Non-pigmented ciliary epithelial cell (primary cell): Measurements from ENCODE around the gene CDK19.
A peak's percentile ranks its signal among the peaks of the same experiment; 100 is the strongest.
"Not testable (repeated sequence)": the region's sequence is repeated elsewhere in the genome, so short reads cannot be mapped to it uniquely, and the experiment has no call there.

Experiments
- DNase-seq: peaks from one replicate; pipeline ENCODE4 v3.0.0-alpha.2; 2010; ENCODE audit warnings: low read depth

The CDK19 gene

GRCh38 chr6:110620065-110620464 lies 195.2 kb downstream of the CDK19 start:
- DNase-seq, result no peak

GRCh38 chr6:110619275-110619908 lies 195.9 kb downstream of the CDK19 start:
- no peak for DNase-seq

- DNase-seq, result no peak
Measured at GRCh38 chr6:110618591-110619267, 196.5 kb downstream of the CDK19 start.

- DNase-seq, result no peak
Measured at GRCh38 chr6:110617057-110617456, 198.2 kb downstream of the CDK19 start.

- DNase-seq, result no peak
Measured at GRCh38 chr6:110615722-110616121, 199.5 kb downstream of the CDK19 start.

- no peak for DNase-seq
Measured at GRCh38 chr6:110614586-110614985, 200.7 kb downstream of the CDK19 start.

- DNase-seq, result no peak
Measured at GRCh38 chr6:110614106-110614505, 201.2 kb downstream of the CDK19 start.

- DNase-seq, result no peak
Measured at GRCh38 chr6:110613356-110613755, 201.9 kb downstream of the CDK19 start.

GRCh38 chr6:110612298-110612697 lies 203.0 kb downstream of the CDK19 start:
- no peak for DNase-seq

GRCh38 chr6:110609101-110609500 lies 206.2 kb downstream of the CDK19 start:
- DNase-seq, result no peak

- DNase-seq, result no peak
Measured at GRCh38 chr6:110608151-110608550, 207.1 kb downstream of the CDK19 start.

GRCh38 chr6:110606151-110606550 lies 209.1 kb downstream of the CDK19 start:
- DNase-seq, result no peak

GRCh38 chr6:110600640-110601039 lies 214.6 kb downstream of the CDK19 start:
- not testable (repeated sequence) for DNase-seq

GRCh38 chr6:110597761-110598160 lies 217.5 kb downstream of the CDK19 start:
- DNase-seq, result no peak

- DNase-seq, result no peak
Measured at GRCh38 chr6:110596354-110596753, 218.9 kb downstream of the CDK19 start.

- DNase-seq, result no peak
Measured at GRCh38 chr6:110595112-110595511, 220.2 kb downstream of the CDK19 start.

GRCh38 chr6:110593637-110594036 lies 221.6 kb downstream of the CDK19 start:
- DNase-seq, result no peak

- no peak for DNase-seq
Measured at GRCh38 chr6:110592765-110593164, 222.5 kb downstream of the CDK19 start.

- peak; percentile 27 for DNase-seq
Measured at GRCh38 chr6:110590821-110591351, 224.4 kb downstream of the CDK19 start.

- no peak for DNase-seq
Measured at GRCh38 chr6:110589865-110590513, 225.3 kb downstream of the CDK19 start.

- no peak for DNase-seq
Measured at GRCh38 chr6:110587328-110587727, 227.9 kb downstream of the CDK19 start.

- no peak for DNase-seq
Measured at GRCh38 chr6:110581679-110582078, 233.6 kb downstream of the CDK19 start.

GRCh38 chr6:110577596-110578167 lies 237.6 kb downstream of the CDK19 start:
- not testable (repeated sequence) for DNase-seq
